Sciatic nerve (tissue), 2 donors: ENCODE measurements around the gene PROM1. TPM values are rescaled to one million over a fixed set of nuclear protein-coding genes. Genes with fewer than 3 reads are reported as not detected.
A peak's percentile ranks its signal among the peaks of the same experiment; 100 is the strongest.

Source experiments
- ATAC-seq: fragments of 200-7000 bp; cut with Tn5 transposase; one replicate; pipeline ENCODE4 v1.9.1; 2020; ENCODE audit warnings: mild to moderate bottlenecking, moderate library complexity
- DNase-seq: peaks from one replicate; pipeline ENCODE4 v3.0.0-alpha.2; 2020; ENCODE audit warnings: low spot score
- intact Hi-C: fragments of 100-400 bp; cut with DNase I; formaldehyde crosslinking; loops from one replicate; pipeline ENCODE4 v1.14.2; 2022
- total RNA-seq: library from RNA; stranded (reverse); fragmentation: NEBNext Ultra II Directional; extraction: Animal tissue kit (Norgen Biotek cat#: 25700); gene quantifications from one replicate; pipeline ENCODE4 v1.2.1, GENCODE V29; 2021
- donor health status: DM: no; HTN: no; CAD: no.
- donor health status: DM: no; HTN: no; CAD: no.

The PROM1 gene
- total RNA-seq: 0.40 TPM

- ATAC-seq (peak; percentile 68), DNase-seq (no peak)
- intact Hi-C loops: no loop called here
Measured at GRCh38 chr4:16083241-16084191, at the start of gene PROM1. Gene PROM1 (minus strand): TSS chr4:16084023. CDS start chr4:16075906, 8,117 bp downstream.

- intact Hi-C loops: no loop called here
- DNase-seq (no peak), ATAC-seq (no peak)
Measured at GRCh38 chr4:16133406-16133805, 49.6 kb upstream of the PROM1 start.

- ATAC-seq (no peak), DNase-seq (no peak)
- intact Hi-C loops: no loop called here
Measured at GRCh38 chr4:16131293-16131692, 47.5 kb upstream of the PROM1 start.

- ATAC-seq: no peak
- intact Hi-C loops: no loop called here
- DNase-seq: no peak
Measured at GRCh38 chr4:16129336-16129735, 45.5 kb upstream of the PROM1 start.

GRCh38 chr4:16126714-16127113 is 42.9 kb upstream of the PROM1 start:
- intact Hi-C loops: no loop called here
- DNase-seq (no peak), ATAC-seq (no peak)

GRCh38 chr4:16125571-16126445 is 42.0 kb upstream of the PROM1 start:
- no peak for ATAC-seq
- intact Hi-C loops: no loop called here
- no peak for DNase-seq

GRCh38 chr4:16124232-16124631 is 40.4 kb upstream of the PROM1 start:
- no peak for DNase-seq
- no peak for ATAC-seq

GRCh38 chr4:16123356-16124084 is 39.7 kb upstream of the PROM1 start:
- intact Hi-C loops: no loop called here
- ATAC-seq: peak; percentile 47

More at GRCh38 chr4:16124232-16124631, 40.4 kb upstream of the PROM1 start:
- intact Hi-C loops: no loop called here

GRCh38 chr4:16122784-16123183 is 39.0 kb upstream of the PROM1 start:
- intact Hi-C loops: no loop called here
- no peak for DNase-seq
- no peak for ATAC-seq

More at GRCh38 chr4:16123356-16124084, 39.7 kb upstream of the PROM1 start:
- no peak for DNase-seq

- intact Hi-C loops: no loop called here
- DNase-seq: no peak
- ATAC-seq: peak; percentile 57
Measured at GRCh38 chr4:16122308-16122711, 38.5 kb upstream of the PROM1 start.

- intact Hi-C loops: no loop called here
- ATAC-seq (no peak), DNase-seq (no peak)
Measured at GRCh38 chr4:16120720-16121119, 36.9 kb upstream of the PROM1 start.

- DNase-seq (no peak), ATAC-seq (no peak)
- intact Hi-C loops: no loop called here
Measured at GRCh38 chr4:16119981-16120380, 36.2 kb upstream of the PROM1 start.

- intact Hi-C loops: no loop called here
- no peak for ATAC-seq
- DNase-seq: no peak
Measured at GRCh38 chr4:16118090-16118489, 34.3 kb upstream of the PROM1 start.

- ATAC-seq: no peak
- intact Hi-C loops: no loop called here
- DNase-seq: no peak
Measured at GRCh38 chr4:16117164-16117563, 33.3 kb upstream of the PROM1 start.

- DNase-seq: no peak
- intact Hi-C loops: no loop called here
- ATAC-seq: no peak
Measured at GRCh38 chr4:16116493-16116990, 32.7 kb upstream of the PROM1 start.

- no peak for DNase-seq
- no peak for ATAC-seq
- intact Hi-C loops: no loop called here
Measured at GRCh38 chr4:16116019-16116418, 32.2 kb upstream of the PROM1 start.

GRCh38 chr4:16114546-16114945 is 30.7 kb upstream of the PROM1 start:
- ATAC-seq (no peak), DNase-seq (no peak)
- intact Hi-C loops: no loop called here

- ATAC-seq (no peak), DNase-seq (no peak)
- intact Hi-C loops: no loop called here
Measured at GRCh38 chr4:16113741-16114140, 29.9 kb upstream of the PROM1 start.

GRCh38 chr4:16111533-16111932 is 27.7 kb upstream of the PROM1 start:
- ATAC-seq (no peak), DNase-seq (no peak)
- intact Hi-C loops: no loop called here
